GM23248 (cell line): ENCODE results near the gene SLC7A8. TPM values are rescaled to one million over a fixed set of nuclear protein-coding genes. Genes with fewer than 3 reads are reported as not detected.

ENCODE experiments used
- DNase-seq: peaks from one replicate; pipeline ENCODE4 v3.0.0-alpha.2; 2015
- H2AFZ ChIP-seq: fragments of 200-600 bp; sonication (generic); 2 replicates; pipeline ENCODE4 v1.6.1; 2016; ENCODE audit warnings: antibody characterized with exemption
- H3F3A ChIP-seq: fragments of 200-600 bp; sonication (generic); 2 replicates; pipeline ENCODE4 v1.6.1; 2016; ENCODE audit warnings: mild to moderate bottlenecking, antibody characterized with exemption, mixed run types; ENCODE audit not compliant: insufficient read depth
- H3K27ac ChIP-seq: fragments of 200-600 bp; sonication (generic); 2 replicates; pipeline ENCODE4 v1.5.1; 2016; ENCODE audit warnings: mild to moderate bottlenecking
- H3K27me3 ChIP-seq: fragments of 200-600 bp; sonication (generic); replicated peaks from 2 replicates; pipeline ENCODE4 v1.6.1; 2016; ENCODE audit warnings: mild to moderate bottlenecking; ENCODE audit not compliant: insufficient read depth
- H3K36me3 ChIP-seq: fragments of 200-600 bp; sonication (generic); 2 replicates; pipeline ENCODE4 v1.6.1; 2016; ENCODE audit warnings: low read depth, mild to moderate bottlenecking
- H3K4me1 ChIP-seq: fragments of 200-600 bp; sonication (generic); 2 replicates; pipeline ENCODE4 v1.6.1; 2016; ENCODE audit warnings: mild to moderate bottlenecking; ENCODE audit not compliant: insufficient read depth
- H3K4me2 ChIP-seq: fragments of 200-600 bp; sonication (generic); one replicate; pipeline ENCODE4 v1.6.1; 2016; ENCODE audit warnings: mild to moderate bottlenecking; ENCODE audit not compliant: unreplicated experiment
- H3K4me3 ChIP-seq: fragments of 200-600 bp; sonication (generic); 2 replicates; pipeline ENCODE4 v1.5.1; 2016; ENCODE audit warnings: mild to moderate bottlenecking
- H3K79me2 ChIP-seq: fragments of 200-600 bp; sonication (generic); 2 replicates; pipeline ENCODE4 v1.6.1; 2016; ENCODE audit warnings: mild to moderate bottlenecking; ENCODE audit not compliant: insufficient read depth
- H3K9ac ChIP-seq: fragments of 200-600 bp; sonication (generic); 2 replicates; pipeline ENCODE4 v1.6.1; 2016; ENCODE audit warnings: mild to moderate bottlenecking
- H3K9me2 ChIP-seq: fragments of 200-600 bp; sonication (generic); 2 replicates; pipeline ENCODE4 v1.6.1; 2016; ENCODE audit warnings: mixed run types, mild to moderate bottlenecking, moderate library complexity; ENCODE audit not compliant: insufficient read depth
- H3K9me3 ChIP-seq: fragments of 200-600 bp; sonication (generic); one replicate; pipeline ENCODE4 v1.6.1; 2017; ENCODE audit warnings: low read depth
- H4K20me1 ChIP-seq: fragments of 200-600 bp; sonication (generic); 2 replicates; pipeline ENCODE4 v1.6.0; 2016; ENCODE audit not compliant: insufficient read depth
- EZH2 ChIP-seq: fragments of 200-600 bp; sonication (generic); IDR thresholded peaks from 2 replicates; pipeline ENCODE4 v1.6.1; 2018; ENCODE audit warnings: antibody characterized with exemption, mild to moderate bottlenecking; ENCODE audit not compliant: insufficient read depth, poor library complexity, severe bottlenecking
- EZH2phosphoT487 ChIP-seq: fragments of 200-600 bp; sonication (generic); IDR thresholded peaks from 2 replicates; pipeline ENCODE4 v1.6.1; 2018; ENCODE audit warnings: antibody characterized with exemption, moderate library complexity, mild to moderate bottlenecking, low read depth; ENCODE audit not compliant: insufficient read depth
- WGBS, 2 experiments: methylation state at CpG; one replicate each; pipeline ENCODE4 v1.1.6; 2015 to 2017; ENCODE audit warnings: low lambda C conversion rate in 2 of 2, low coverage in 1 of 2; ENCODE audit errors: missing lambda C conversion rate in 2 of 2; 5-methylcytosine and 5-hydroxymethylcytosine counted together
- in situ Hi-C: fragments of 300-500 bp; cut with MboI; formaldehyde crosslinking; loops from 2 replicates; pipeline ENCODE4 v1.15.0; 2020
- polyA plus RNA-seq: library from polyadenylated mRNA; unstranded; fragments of >200 nt; fragmentation: Nextera tagmentation; extraction: Ambion mirVana; gene quantifications from 2 replicates; pipeline ENCODE4 v1.2.1, GENCODE V29; 2016
- total RNA-seq: library from RNA; depleted of rRNA; stranded (reverse); fragments of >200 nt; shearing (Covaris generic); gene quantifications from 2 replicates; pipeline ENCODE4 v1.2.3, GENCODE V29; 2014

Gene SLC7A8
- total and polyA plus RNA-seq, 2 experiments from 2014 or later: 6.7 to 9.9 TPM

DNA sequence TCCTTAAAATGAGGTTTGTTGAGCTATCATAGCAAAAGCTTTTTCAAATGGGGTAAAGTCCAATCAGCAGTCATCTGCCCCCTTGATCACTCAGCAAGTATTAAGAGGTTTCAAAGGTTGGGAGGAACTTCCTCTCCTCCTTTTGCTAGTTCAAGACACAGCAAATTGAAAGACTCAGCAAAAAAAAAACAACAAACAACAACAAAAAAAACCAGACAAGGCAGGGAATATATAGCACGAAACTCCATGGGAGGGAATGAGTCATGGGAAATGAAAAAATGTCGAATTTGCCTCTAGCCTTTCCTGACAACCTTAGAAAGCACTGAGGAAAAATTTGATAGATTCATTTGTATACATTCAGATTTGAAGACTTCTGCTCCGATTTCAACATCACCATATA, 1.6 kb upstream of the SLC7A8 start:
- 0 out of 2 replicates have a peak, but pooled peaks cover 4% of the 10 kb centered on the region for H3F3A ChIP-seq
- peak overlapping the region; percentile 28 for H3K4me2 ChIP-seq
- no peak overlapping the region for H3K9ac ChIP-seq
- H3K9me3 ChIP-seq: no peaks in the 10 kb centered on the region
- no peaks in the 10 kb centered on the region for H3K27me3 ChIP-seq
- DNase-seq: peak; percentile 64
- no peaks in the 10 kb centered on the region for H4K20me1 ChIP-seq
- no peak overlapping the region for H3K27ac ChIP-seq
- H3K4me1 ChIP-seq: peaks cover 15% of the 10 kb centered on the region; the same call in 1 of the 2 replicates
- 28 to 34% methylated on average over 3 of the region's 3 CpGs for WGBS, 2 experiments
- H3K36me3 ChIP-seq: no peaks in the 10 kb centered on the region
- H3K79me2 ChIP-seq: no peaks in the 10 kb centered on the region; the same call in 1 of the 2 replicates
- H2AFZ ChIP-seq: no peak overlapping the region
- no peaks in the 10 kb centered on the region for H3K9me2 ChIP-seq
- in situ Hi-C loops: no loop called here
- no peak for TF ChIP-seq EZH2phosphoT487
- no peak for TF ChIP-seq EZH2
- no peak overlapping the region for H3K4me3 ChIP-seq

DNA sequence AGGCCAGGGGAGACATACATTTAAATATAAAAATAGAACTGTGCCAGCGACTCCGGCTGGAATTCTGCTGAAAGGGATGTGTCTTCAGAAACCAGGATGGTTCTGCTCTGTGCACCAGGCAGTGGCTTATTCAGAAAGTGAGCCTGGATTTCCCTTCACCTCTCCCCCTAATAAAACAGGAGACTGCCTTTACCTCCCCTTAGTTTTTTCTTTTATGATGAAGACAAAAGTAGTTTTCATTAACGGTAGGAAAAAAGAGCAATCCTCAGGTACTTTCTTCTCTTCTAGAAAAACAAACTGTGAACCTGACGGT, 346 bp downstream of the SLC7A8 start:
- Histone ChIP-seq H3K9me3 (no peaks in the 10 kb centered on the region), H3K9me2 (no peaks in the 10 kb centered on the region), H2AFZ (peak overlapping the region; percentile 89), H3K27ac (no peak overlapping the region), H3K79me2 (no peaks in the 10 kb centered on the region; the same call in 1 of the 2 replicates), H3K9ac (peak overlapping the region; percentile 57), H4K20me1 (no peaks in the 10 kb centered on the region), H3K4me1 (peaks cover 15% of the 10 kb centered on the region; the same call in 1 of the 2 replicates), H3K4me2 (peak overlapping the region; percentile 87), H3K27me3 (no peaks in the 10 kb centered on the region), H3K4me3 (peak overlapping the region; percentile 79), H3K36me3 (no peaks in the 10 kb centered on the region), H3F3A (0 out of 2 replicates have a peak, but pooled peaks cover 4% of the 10 kb centered on the region)
- WGBS, 2 experiments: 1 to 2% methylated on average over 4 of the region's 4 CpGs
- in situ Hi-C loops: loop anchor here (5.0 kb wide), 1 partner anchor 51 kb away; no protein-coding TSS in a partner anchor
- TF ChIP-seq EZH2phosphoT487 (no peak), EZH2 (no peak)
- DNase-seq: peak; percentile 55

DNA sequence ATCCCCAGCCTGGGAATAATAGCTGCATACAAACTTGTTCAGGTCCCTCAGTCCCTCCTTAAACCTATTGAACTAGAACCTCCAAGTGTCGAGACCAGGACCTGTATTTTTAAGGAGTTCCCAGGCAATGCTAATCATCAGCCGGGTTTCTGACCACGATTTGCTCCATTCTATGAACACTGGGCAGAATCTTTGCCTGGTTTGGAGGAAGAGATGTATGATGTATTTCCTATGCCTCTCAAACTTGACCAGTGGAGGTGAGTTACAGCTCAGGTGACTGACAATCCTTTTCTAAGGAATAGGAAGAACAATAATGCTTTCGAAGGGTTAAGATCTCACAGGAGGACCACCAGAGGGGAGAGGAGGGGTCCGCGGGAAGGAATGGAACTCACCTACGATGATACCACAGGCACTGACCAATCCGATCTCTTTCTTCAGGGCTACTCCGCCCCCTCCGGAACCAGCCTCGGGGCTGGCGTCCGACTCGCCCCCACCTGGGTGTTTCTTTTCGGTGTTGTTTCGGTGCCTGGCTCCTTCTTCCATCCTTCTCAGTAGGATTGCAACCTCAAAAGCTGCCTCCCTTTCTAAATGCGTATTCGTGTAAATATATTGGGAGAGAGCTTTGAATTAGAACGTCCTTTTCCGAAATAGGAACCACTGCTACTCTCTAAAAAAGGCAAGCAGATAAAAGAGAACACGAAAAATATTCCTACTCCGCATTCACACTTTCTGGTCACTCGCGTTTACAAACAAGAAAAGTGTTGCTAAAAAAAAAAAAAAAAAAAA, 895 bp downstream of the SLC7A8 start:
- no peaks in the 10 kb centered on the region for H3K27me3 ChIP-seq
- no peak overlapping the region for H3K27ac ChIP-seq
- H3F3A ChIP-seq: no peaks in the 10 kb centered on the region
- no peaks in the 10 kb centered on the region for H3K9me3 ChIP-seq
- H3K4me3 ChIP-seq: peak overlapping the region; percentile 79
- H3K79me2 ChIP-seq: no peaks in the 10 kb centered on the region; the same call in 1 of the 2 replicates
- no peaks in the 10 kb centered on the region for H3K9me2 ChIP-seq
- H3K4me2 ChIP-seq: peak overlapping the region; percentile 87
- peaks cover 15% of the 10 kb centered on the region; the same call in 1 of the 2 replicates for H3K4me1 ChIP-seq
- WGBS, 2 experiments: 3% methylated on average over 24 of the region's 24 CpGs
- H3K9ac ChIP-seq: peak overlapping the region; percentile 57
- no peaks in the 10 kb centered on the region for H3K36me3 ChIP-seq
- H4K20me1 ChIP-seq: no peaks in the 10 kb centered on the region
- TF ChIP-seq EZH2phosphoT487: no peak
- TF ChIP-seq EZH2: no peak
- DNase-seq: peak; percentile 53
- peak overlapping the region; percentile 89 for H2AFZ ChIP-seq
- in situ Hi-C loops: loop anchor here (5.0 kb wide), 1 partner anchor 50 kb away; no protein-coding TSS in a partner anchor

DNA sequence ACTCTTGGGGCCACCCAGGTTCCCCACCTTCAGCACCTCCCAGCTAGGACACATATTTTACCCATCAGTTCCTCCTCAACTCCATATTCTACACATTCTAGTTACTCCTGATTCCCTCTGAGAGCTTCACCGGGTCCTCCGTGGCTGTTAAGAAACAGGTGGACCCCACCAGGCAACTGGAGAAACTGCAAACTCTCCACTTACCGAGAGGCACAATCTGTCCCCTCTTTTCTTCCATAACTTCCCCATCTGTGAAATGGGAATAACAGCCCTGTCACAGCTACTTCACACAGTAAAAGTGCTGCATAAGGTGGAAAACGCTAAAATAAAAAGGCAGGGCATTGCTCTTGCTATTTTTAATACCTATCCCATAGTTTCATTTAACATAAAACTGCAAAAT, 1.5 kb downstream of the SLC7A8 start:
- Histone ChIP-seq H3K9me3 (no peaks in the 10 kb centered on the region), H3K9ac (no peak overlapping the region), H3K4me3 (peak overlapping the region; percentile 79), H3K79me2 (no peaks in the 10 kb centered on the region; the same call in 1 of the 2 replicates), H2AFZ (peak overlapping the region; percentile 53; the same call in 1 of the 2 replicates), H3K27me3 (no peaks in the 10 kb centered on the region), H3K9me2 (no peaks in the 10 kb centered on the region), H4K20me1 (no peaks in the 10 kb centered on the region), H3K4me2 (peak overlapping the region; percentile 87), H3F3A (no peaks in the 10 kb centered on the region), H3K36me3 (no peaks in the 10 kb centered on the region), H3K4me1 (peaks cover 15% of the 10 kb centered on the region; the same call in 1 of the 2 replicates), H3K27ac (no peak overlapping the region)
- in situ Hi-C loops: loop anchor here (5.0 kb wide), 1 partner anchor 50 kb away; no protein-coding TSS in a partner anchor
- TF ChIP-seq EZH2: no peak
- TF ChIP-seq EZH2phosphoT487: no peak
- DNase-seq: no peak
- 62 to 63% methylated on average over 4 of the region's 4 CpGs for WGBS, 2 experiments
